ENCODE results near the gene ITIH5. TPM values are rescaled to one million over a fixed set of nuclear protein-coding genes. Genes with fewer than 3 reads are reported as not detected.

Gene ITIH5
- total and polyA plus RNA-seq, 2 of the 8 experiments (the other 6 are each of a cell fraction or from before 2014, with no cell fraction given): 5.8 to 7.6 TPM

DNA sequence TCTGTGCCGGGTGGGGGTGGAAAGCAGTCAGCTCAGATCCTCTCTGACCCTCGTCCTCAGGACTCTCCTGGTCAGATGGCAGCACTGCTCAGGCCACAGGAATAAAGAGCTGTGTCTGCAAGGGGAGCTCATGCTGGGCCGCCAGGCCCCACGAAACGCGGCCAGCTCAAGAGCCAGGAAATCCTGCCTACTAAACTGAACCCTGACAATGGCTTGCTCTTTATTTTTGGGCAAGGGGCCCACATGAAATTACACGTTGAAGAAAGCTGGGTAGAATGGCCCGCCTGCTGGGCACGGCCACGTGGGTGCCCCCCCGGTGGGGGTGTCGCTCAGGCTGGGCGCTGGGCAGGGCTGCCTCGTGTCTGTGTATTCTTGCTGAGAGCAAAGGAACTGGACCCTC is 103.0 kb downstream of the ITIH5 start (continued):
- TF ChIP-seq, protein P1, sequence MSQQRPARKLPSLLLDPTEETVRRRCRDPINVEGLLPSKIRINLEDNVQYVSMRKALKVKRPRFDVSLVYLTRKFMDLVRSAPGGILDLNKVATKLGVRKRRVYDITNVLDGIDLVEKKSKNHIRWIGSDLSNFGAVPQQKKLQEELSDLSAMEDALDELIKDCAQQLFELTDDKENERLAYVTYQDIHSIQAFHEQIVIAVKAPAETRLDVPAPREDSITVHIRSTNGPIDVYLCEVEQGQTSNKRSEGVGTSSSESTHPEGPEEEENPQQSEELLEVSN (IDR thresholded peaks at IDR 0.05): no peak
- TF ChIP-seq HDAC2 (IDR thresholded peaks at IDR 0.05; ENCODE audit: borderline replicate concordance in 1 of 2, low read depth in 2 of 2, low read length in 2 of 2) (no peak), RAD21 (IDR thresholded peaks at IDR 0.05 in 1 of 2, conservative IDR thresholded peaks at IDR 0.05 in 1 of 2; ENCODE audit: low read depth in 2 of 2, low read length in 2 of 2) (no peak), POLR2AphosphoS5 (IDR thresholded peaks at IDR 0.05; ENCODE audit: low read depth, low read length) (no peak), SP2 (IDR thresholded peaks at IDR 0.05; ENCODE audit: low read length) (no peak), JUN (IDR thresholded peaks at IDR 0.05; ENCODE audit: low read depth, low read length) (no peak)
- TF ChIP-seq, protein P2, sequence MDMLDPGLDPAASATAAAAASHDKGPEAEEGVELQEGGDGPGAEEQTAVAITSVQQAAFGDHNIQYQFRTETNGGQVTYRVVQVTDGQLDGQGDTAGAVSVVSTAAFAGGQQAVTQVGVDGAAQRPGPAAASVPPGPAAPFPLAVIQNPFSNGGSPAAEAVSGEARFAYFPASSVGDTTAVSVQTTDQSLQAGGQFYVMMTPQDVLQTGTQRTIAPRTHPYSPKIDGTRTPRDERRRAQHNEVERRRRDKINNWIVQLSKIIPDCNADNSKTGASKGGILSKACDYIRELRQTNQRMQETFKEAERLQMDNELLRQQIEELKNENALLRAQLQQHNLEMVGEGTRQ (IDR thresholded peaks at IDR 0.05; ENCODE audit: low read length): no peak

Data from H1 (cell line).